PC-9 (cell line): ENCODE results near the gene XYLB. TPM values are rescaled to one million over a fixed set of nuclear protein-coding genes. Genes with fewer than 3 reads are reported as not detected.

Experiments used
- BruUV-seq: library from RNA; stranded (reverse); fragments of 400-500 nt; replicated peaks from 2 replicates; lab custom pipeline; 2021; lab: Mats Ljungman, UMichigan
- CTCF ChIA-PET: fragments of 300-600 bp; sonication (Branson Sonifier 250); formaldehyde crosslinking; loops from one replicate; lab custom pipeline; 2022; ENCODE audit warnings: antibody characterized with exemption; lab: Charles Lee
- POLR2A ChIA-PET: fragments of 300-600 bp; sonication (Branson Sonifier 250); formaldehyde crosslinking; loops from one replicate; lab custom pipeline; 2022; ENCODE audit warnings: antibody characterized with exemption; ENCODE audit not compliant: unreplicated experiment; lab: Charles Lee
- DNase-seq, 2 experiments: peaks; one replicate each; pipeline versions ENCODE4 v3.0.0 to v3.0.0-alpha.2; 2015 to 2022; ENCODE audit warnings: mixed read lengths in 1 of 2
- H2AFZ ChIP-seq: fragments of 200-600 bp; sonication (generic); 2 replicates; pipeline ENCODE4 v1.8.1; 2017; ENCODE audit warnings: antibody characterized with exemption
- H3F3A ChIP-seq: fragments of 200-600 bp; sonication (generic); 2 replicates; pipeline ENCODE4 v1.8.1; 2017; ENCODE audit warnings: antibody characterized with exemption, mild to moderate bottlenecking, low read depth; ENCODE audit not compliant: insufficient read depth
- H3K27ac ChIP-seq: fragments of 200-600 bp; sonication (generic); 2 replicates; pipeline ENCODE4 v1.6.1; 2016; ENCODE audit warnings: mixed run types
- H3K27me3 ChIP-seq: fragments of 200-600 bp; sonication (generic); 2 replicates; pipeline ENCODE4 v1.6.1; 2016; ENCODE audit warnings: low read depth, mixed run types; ENCODE audit not compliant: insufficient read depth
- H3K36me3 ChIP-seq: fragments of 200-600 bp; sonication (generic); 2 replicates; pipeline ENCODE4 v1.6.1; 2016; ENCODE audit warnings: low read depth, mixed run types
- H3K4me1 ChIP-seq: fragments of 200-600 bp; sonication (generic); replicated peaks from 2 replicates; pipeline ENCODE4 v1.6.1; 2016; ENCODE audit warnings: mixed run types; ENCODE audit not compliant: insufficient read depth
- H3K4me2 ChIP-seq: fragments of 200-600 bp; sonication (generic); 2 replicates; pipeline ENCODE4 v1.6.1; 2017; ENCODE audit warnings: mixed run types
- H3K4me3 ChIP-seq: fragments of 200-600 bp; sonication (generic); 2 replicates; pipeline ENCODE4 v1.6.1; 2016; ENCODE audit warnings: mixed run types
- H3K79me2 ChIP-seq: fragments of 200-600 bp; sonication (generic); 2 replicates; pipeline ENCODE4 v1.6.1; 2017; ENCODE audit warnings: low read depth, mixed run types
- H3K9me2 ChIP-seq: fragments of 200-600 bp; sonication (generic); 2 replicates; pipeline ENCODE4 v1.8.1; 2017; ENCODE audit warnings: mild to moderate bottlenecking; ENCODE audit not compliant: insufficient read depth
- H3K9me3 ChIP-seq: fragments of 200-600 bp; sonication (generic); 2 replicates; pipeline ENCODE4 v1.8.1; 2016; ENCODE audit warnings: low read depth; ENCODE audit not compliant: insufficient read depth
- H4K20me1 ChIP-seq: fragments of 200-600 bp; sonication (generic); 2 replicates; pipeline ENCODE4 v1.8.1; 2017; ENCODE audit not compliant: insufficient read depth
- EZH2 ChIP-seq: fragments of 200-600 bp; sonication (generic); IDR thresholded peaks from 2 replicates; pipeline ENCODE4 v1.8.0; 2017; ENCODE audit warnings: antibody characterized with exemption, low read depth
- intact Hi-C: fragments of 100-400 bp; cut with micrococcal nuclease; formaldehyde crosslinking; loops from one replicate; pipeline ENCODE4 v1.10.0; 2022; ENCODE audit not compliant: unreplicated experiment
- total RNA-seq: library from RNA; stranded (reverse); gene quantifications from 2 replicates; pipeline ENCODE4 v1.2.3, GENCODE V29; 2021
- TF ChIP-seq, protein P1 (sequence below): fragments of 200-600 bp; sonication (generic); conservative IDR thresholded peaks from 2 replicates; pipeline ENCODE4 v1.6.1; 2017; ENCODE audit warnings: mixed run types, antibody characterized with exemption, mild to moderate bottlenecking, moderate library complexity

The XYLB gene
- total RNA-seq, 1 experiment from 2014 or later: 2.4 TPM

DNA sequence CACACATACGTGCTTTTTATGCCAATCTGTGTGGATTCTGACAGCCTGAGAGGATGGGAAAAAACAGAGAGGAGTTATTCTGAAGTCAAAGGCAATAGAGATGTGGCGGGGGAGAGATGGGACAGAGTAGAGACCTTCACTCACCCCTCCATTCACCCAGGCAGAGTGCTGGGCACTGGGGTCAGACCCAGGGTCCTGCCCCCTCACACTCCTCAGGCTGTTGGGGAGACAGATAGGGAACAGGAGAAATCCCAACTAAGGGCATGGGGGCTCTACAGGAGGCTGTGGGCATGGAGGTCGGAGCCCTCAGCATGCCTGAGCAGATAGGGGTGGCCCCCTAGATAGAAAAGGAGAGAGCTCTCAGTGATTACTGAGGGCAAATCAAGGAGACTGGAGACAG lies 34.2 kb upstream of the XYLB start:
- H3K27me3 ChIP-seq: no peaks in the 10 kb centered on the region
- H3K4me3 ChIP-seq: no peak overlapping the region
- no peak overlapping the region for H2AFZ ChIP-seq
- no peaks in the 10 kb centered on the region for H3K9me2 ChIP-seq
- H3K36me3 ChIP-seq: no peaks in the 10 kb centered on the region
- H3F3A ChIP-seq: no peaks in the 10 kb centered on the region
- DNase-seq: no peak
- no peaks in the 10 kb centered on the region for H3K4me1 ChIP-seq
- no TSS peak for BruUV-seq
- no peaks in the 10 kb centered on the region for H3K79me2 ChIP-seq
- no peak overlapping the region for H3K27ac ChIP-seq
- no peak overlapping the region for H3K4me2 ChIP-seq
- intact Hi-C loops: no loop called here
- ChIA-PET CTCF (no interaction called here), POLR2A (no interaction called here)
- TF ChIP-seq, protein P1, sequence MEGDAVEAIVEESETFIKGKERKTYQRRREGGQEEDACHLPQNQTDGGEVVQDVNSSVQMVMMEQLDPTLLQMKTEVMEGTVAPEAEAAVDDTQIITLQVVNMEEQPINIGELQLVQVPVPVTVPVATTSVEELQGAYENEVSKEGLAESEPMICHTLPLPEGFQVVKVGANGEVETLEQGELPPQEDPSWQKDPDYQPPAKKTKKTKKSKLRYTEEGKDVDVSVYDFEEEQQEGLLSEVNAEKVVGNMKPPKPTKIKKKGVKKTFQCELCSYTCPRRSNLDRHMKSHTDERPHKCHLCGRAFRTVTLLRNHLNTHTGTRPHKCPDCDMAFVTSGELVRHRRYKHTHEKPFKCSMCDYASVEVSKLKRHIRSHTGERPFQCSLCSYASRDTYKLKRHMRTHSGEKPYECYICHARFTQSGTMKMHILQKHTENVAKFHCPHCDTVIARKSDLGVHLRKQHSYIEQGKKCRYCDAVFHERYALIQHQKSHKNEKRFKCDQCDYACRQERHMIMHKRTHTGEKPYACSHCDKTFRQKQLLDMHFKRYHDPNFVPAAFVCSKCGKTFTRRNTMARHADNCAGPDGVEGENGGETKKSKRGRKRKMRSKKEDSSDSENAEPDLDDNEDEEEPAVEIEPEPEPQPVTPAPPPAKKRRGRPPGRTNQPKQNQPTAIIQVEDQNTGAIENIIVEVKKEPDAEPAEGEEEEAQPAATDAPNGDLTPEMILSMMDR: no peak
- TF ChIP-seq EZH2: no peak
- H4K20me1 ChIP-seq: no peaks in the 10 kb centered on the region
- H3K9me3 ChIP-seq: no peaks in the 10 kb centered on the region

DNA sequence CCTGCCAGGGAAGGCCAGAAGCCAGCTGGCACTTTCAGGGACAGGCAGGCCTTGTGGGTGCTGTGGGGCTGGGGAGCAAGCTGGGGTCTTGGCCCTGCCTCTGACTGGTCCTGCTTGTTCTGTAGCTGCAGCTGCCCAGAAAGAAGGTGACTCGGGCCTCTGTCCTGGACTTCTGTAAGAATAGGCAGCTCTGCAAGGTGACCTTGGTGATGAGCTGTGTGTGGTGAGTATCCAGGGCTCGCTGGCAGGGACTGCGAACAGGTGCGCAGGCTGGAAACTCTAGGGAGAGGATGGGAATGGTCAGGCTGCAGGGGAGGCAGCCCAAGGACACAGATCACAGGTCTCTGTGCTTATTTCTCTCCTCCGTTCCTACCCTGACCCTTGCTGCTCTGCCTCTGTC lies 33.3 kb upstream of the XYLB start:
- no peak overlapping the region for H3K27ac ChIP-seq
- H3K4me3 ChIP-seq: no peak overlapping the region
- H4K20me1 ChIP-seq: no peaks in the 10 kb centered on the region
- H3K9me3 ChIP-seq: no peaks in the 10 kb centered on the region
- no peak overlapping the region for H2AFZ ChIP-seq
- H3K27me3 ChIP-seq: no peaks in the 10 kb centered on the region
- intact Hi-C loops: no loop called here
- DNase-seq: no peak
- no peaks in the 10 kb centered on the region for H3K79me2 ChIP-seq
- BruUV-seq: no TSS peak
- no peaks in the 10 kb centered on the region for H3F3A ChIP-seq
- H3K36me3 ChIP-seq: no peaks in the 10 kb centered on the region
- H3K4me1 ChIP-seq: no peaks in the 10 kb centered on the region
- ChIA-PET POLR2A (no interaction called here), CTCF (no interaction called here)
- TF ChIP-seq EZH2: no peak
- TF ChIP-seq, protein P1: no peak
- H3K9me2 ChIP-seq: no peaks in the 10 kb centered on the region
- H3K4me2 ChIP-seq: no peak overlapping the region

DNA sequence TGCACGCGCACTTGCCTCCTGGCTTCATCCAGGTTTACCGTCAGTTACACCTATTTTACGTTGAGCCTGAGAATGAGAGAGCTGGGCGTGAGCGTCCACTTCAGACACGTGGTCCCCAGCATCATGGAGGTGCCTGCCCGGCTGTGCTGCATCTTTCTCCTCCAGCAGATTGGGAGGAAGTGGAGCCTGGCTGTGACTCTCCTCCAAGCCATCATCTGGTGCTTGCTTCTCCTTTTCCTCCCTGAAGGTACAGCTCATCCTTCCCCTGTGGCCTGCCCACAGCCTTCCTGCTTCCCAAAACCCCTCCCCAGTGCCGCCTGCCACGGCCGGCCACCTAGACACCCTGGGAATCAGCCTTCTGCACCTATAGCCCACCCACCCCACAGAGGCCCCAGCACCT lies 32.9 kb upstream of the XYLB start:
- Histone ChIP-seq H3K4me1 (no peaks in the 10 kb centered on the region), H4K20me1 (no peaks in the 10 kb centered on the region), H3K4me2 (no peak overlapping the region), H3K4me3 (no peak overlapping the region), H3K9me2 (no peaks in the 10 kb centered on the region), H3K27me3 (no peaks in the 10 kb centered on the region), H3K9me3 (no peaks in the 10 kb centered on the region), H3K36me3 (no peaks in the 10 kb centered on the region), H2AFZ (no peak overlapping the region), H3K79me2 (no peaks in the 10 kb centered on the region), H3F3A (no peaks in the 10 kb centered on the region), H3K27ac (no peak overlapping the region)
- no TSS peak for BruUV-seq
- ChIA-PET POLR2A (no interaction called here), CTCF (interaction anchor here (0.5 kb wide), 1 partner anchor 16 kb away, joined by 9 read pairs; no protein-coding TSS in a partner anchor)
- intact Hi-C loops: no loop called here
- TF ChIP-seq EZH2: no peak
- TF ChIP-seq, protein P1: no peak
- DNase-seq: no peak
